K562 (cell line): ENCODE data around the gene EML1. TPM values are rescaled to one million over a fixed set of nuclear protein-coding genes. Genes with fewer than 3 reads are reported as not detected.

Source experiments
- ATAC-seq: fragments of 200-7000 bp; cut with Tn5 transposase; 3 replicates; pipeline ENCODE4 v1.9.1; 2020; ENCODE audit warnings: moderate library complexity
- BruUV-seq: library from RNA; stranded (reverse); fragments of 400-500 nt; replicated peaks from 2 replicates; lab custom pipeline; 2021; lab: Mats Ljungman, UMichigan
- CTCF ChIA-PET: fragments of 300-600 bp; formaldehyde crosslinking; extraction: SDS; loops from one replicate; lab custom pipeline; 2021; ENCODE audit warnings: low intra/inter-chr PET ratio; lab: Yijun Ruan, JAX
- POLR2A ChIA-PET: fragments of 300-600, 350-650 bp; sonication (Branson Sonifier 250); formaldehyde crosslinking; extraction: SDS; loops from one replicate; lab custom pipeline; 2021; ENCODE audit warnings: antibody characterized with exemption, inconsistent platforms; lab: Yijun Ruan, JAX
- DNase-seq, 4 experiments: peaks; one replicate each; pipeline versions ENCODE4 v3.0.0 to v3.0.0-alpha.2; 2011 to 2018; ENCODE audit warnings: low spot score in 3 of 4, mixed read lengths in 3 of 4; ENCODE audit errors: extremely low read depth in 1 of 4
- FAIRE-seq: peaks from 2 replicates; lab custom pipeline; 2011; peaks lifted over from hg19 to GRCh38; lab: Jason Lieb, UNC
- H2AFZ ChIP-seq: 2 replicates; pipeline ENCODE4 v1.6.0; 2011; ENCODE audit warnings: low read depth, low read length, control low read depth, inconsistent platforms
- H3K27ac ChIP-seq: fragments of 200-600 bp; 3 replicates; pipeline ENCODE4 v1.8.0; 2011; ENCODE audit warnings: low read depth, mild to moderate bottlenecking, control low read depth, inconsistent platforms, low read length, moderate library complexity, mixed read lengths; ENCODE audit errors: extremely low read depth
- H3K27me3 ChIP-seq, 2 experiments: fragments of 300-600 bp in 1 of 2; 2 replicates in 1 of 2; 3 replicates in 1 of 2; pipeline versions ENCODE4 v1.6.0 to v1.8.0; 2011; ENCODE audit warnings: inconsistent platforms in 2 of 2, low read length in 2 of 2, mild to moderate bottlenecking in 1 of 2, mixed read lengths in 1 of 2, moderate library complexity in 1 of 2; ENCODE audit not compliant: control insufficient read depth in 2 of 2, insufficient read depth in 2 of 2
- H3K36me3 ChIP-seq: fragments of 300-600 bp; 3 replicates; pipeline ENCODE4 v1.8.0; 2011; ENCODE audit warnings: mild to moderate bottlenecking, low read length, inconsistent platforms; ENCODE audit not compliant: control insufficient read depth, insufficient read depth
- H3K4me1 ChIP-seq, 2 experiments: fragments of 200-600 bp in 1 of 2; replicated peaks in 1 of 2; 2 replicates in 1 of 2; 3 replicates in 1 of 2; pipeline versions ENCODE4 v1.5.1 to v1.8.0; 2011; ENCODE audit warnings: inconsistent platforms in 2 of 2, low read length in 2 of 2, mild to moderate bottlenecking in 1 of 2, mixed read lengths in 1 of 2, moderate library complexity in 1 of 2; ENCODE audit not compliant: control insufficient read depth in 2 of 2, insufficient read depth in 2 of 2
- H3K4me2 ChIP-seq: 2 replicates; pipeline ENCODE4 v1.6.1; 2011; ENCODE audit warnings: low read length, control low read depth, inconsistent platforms, mixed read lengths; ENCODE audit not compliant: insufficient read depth
- H3K4me3 ChIP-seq: fragments of 200-600 bp; sonication (generic), shearing (Covaris generic); 2 replicates; pipeline ENCODE4 v1.5.1; 2016; ENCODE audit warnings: control low read depth, inconsistent platforms
- H3K79me2 ChIP-seq: fragments of 200-600 bp; 3 replicates; pipeline ENCODE4 v1.8.0; 2011; ENCODE audit warnings: low read length, inconsistent platforms; ENCODE audit not compliant: control insufficient read depth, insufficient read depth
- H3K9ac ChIP-seq, 2 experiments: 2 replicates each; pipeline versions ENCODE4 v1.6.0 to v1.6.1; 2011; ENCODE audit warnings: low read depth in 2 of 2, low read length in 2 of 2, control low read depth in 1 of 2, inconsistent platforms in 1 of 2, mild to moderate bottlenecking in 1 of 2, mixed read lengths in 1 of 2; ENCODE audit not compliant: insufficient read depth in 1 of 2
- H3K9me1 ChIP-seq: one replicate; pipeline ENCODE4 v1.6.0; 2011; ENCODE audit warnings: inconsistent platforms, mild to moderate bottlenecking, low read length, moderate library complexity; ENCODE audit not compliant: control insufficient read depth, insufficient read depth
- H3K9me3 ChIP-seq: replicated peaks from 2 replicates; pipeline ENCODE4 v1.5.1; 2011; ENCODE audit warnings: low read depth, low read length, inconsistent platforms; ENCODE audit not compliant: control insufficient read depth, insufficient read depth
- H4K20me1 ChIP-seq: replicated peaks from 2 replicates; pipeline ENCODE4 v1.6.1; 2011; ENCODE audit warnings: low read length, inconsistent platforms, mixed read lengths; ENCODE audit not compliant: control insufficient read depth, insufficient read depth
- HMBOX1 ChIP-seq: sonication (generic); IDR thresholded peaks from 2 replicates; pipeline ENCODE4 v1.6.1; 2016
- NEUROD1 ChIP-seq: fragments of 150-350 bp; IDR thresholded peaks from 2 replicates; pipeline ENCODE4 v1.6.1; 2014; ENCODE audit warnings: borderline replicate concordance, low read length, low read depth; ENCODE audit not compliant: partially characterized antibody
- POLR2AphosphoS2 ChIP-seq: IDR thresholded peaks from 2 replicates; pipeline ENCODE4 v1.6.1; 2012; ENCODE audit warnings: low read length, improper control_type of control experiment
- POLR3A ChIP-seq: IDR thresholded peaks from 2 replicates; pipeline ENCODE4 v1.6.1; 2011; ENCODE audit warnings: borderline replicate concordance, mild to moderate bottlenecking, moderate library complexity; ENCODE audit not compliant: insufficient read length, insufficient read depth; ENCODE audit errors: extremely low read depth
- SPI1 ChIP-seq: IDR thresholded peaks from 2 replicates; pipeline ENCODE4 v1.6.1; 2011; ENCODE audit warnings: low read depth, low read length, control low read depth, borderline replicate concordance
- TAF9B ChIP-seq: fragments of 450-650 bp; IDR thresholded peaks from 2 replicates; pipeline ENCODE4 v1.6.1; 2018; ENCODE audit warnings: mild to moderate bottlenecking; ENCODE audit not compliant: partially characterized antibody
- TRIM24 ChIP-seq, 2 experiments: fragments of 450-650 bp; IDR thresholded peaks; 2 replicates each; pipeline ENCODE4 v1.6.1; 2016
- WGBS: fragments of 100-300 bp; shearing (Covaris generic); methylation state at CpG from one replicate; pipeline ENCODE4 v1.1.6; 2016; ENCODE audit warnings: low coverage, mixed read lengths; ENCODE audit not compliant: insufficient coverage; ENCODE audit errors: missing lambda C conversion rate; 5-methylcytosine and 5-hydroxymethylcytosine counted together
- in situ Hi-C: fragments of 300-500 bp; cut with MboI; formaldehyde crosslinking; loops from 4 replicates; pipeline ENCODE4 v1.15.0; 2018; ENCODE audit warnings: inconsistent platforms, mixed read lengths
- intact Hi-C: fragments of 100-400 bp; cut with micrococcal nuclease; formaldehyde crosslinking; loops from 2 replicates; pipeline ENCODE4 v1.14.2; 2022
- polyA plus RNA-seq, 8 experiments: library from polyadenylated mRNA; depleted of rRNA in 4 of 8; stranded (reverse) in 5 of 8; unstranded in 3 of 8; fragments of >200 nt; fragmentation: Nextera tagmentation in 2 of 8; fragmentation: Illumina TruSeq in 1 of 8; extraction: Ambion mirVana in 2 of 8; extraction: Trizol in 1 of 8; gene quantifications; 2 replicates each; pipeline versions ENCODE4 v1.2.1 to v1.2.3, GENCODE V29; 2011 to 2014; ENCODE audit warnings: inconsistent platforms in 1 of 8, missing spikeins in 1 of 8
- total RNA-seq, 7 experiments: library from RNA; depleted of rRNA in 6 of 7; stranded (reverse); fragments of >200 nt in 6 of 7; fragmentation: Illumina TruSeq in 2 of 7; extraction: Trizol in 2 of 7; gene quantifications; 2 replicates each; pipeline versions ENCODE4 v1.2.1 to v1.2.3, GENCODE V29; 2011 to 2021; ENCODE audit warnings: low replicate concordance in 1 of 7

EML1 gene
- total and polyA plus RNA-seq, 9 of the 15 experiments (the other 6 are each of a cell fraction or from before 2014, with no cell fraction given) = 0.01 to 0.35 (median 0.07) TPM; not detected in 2

DNA sequence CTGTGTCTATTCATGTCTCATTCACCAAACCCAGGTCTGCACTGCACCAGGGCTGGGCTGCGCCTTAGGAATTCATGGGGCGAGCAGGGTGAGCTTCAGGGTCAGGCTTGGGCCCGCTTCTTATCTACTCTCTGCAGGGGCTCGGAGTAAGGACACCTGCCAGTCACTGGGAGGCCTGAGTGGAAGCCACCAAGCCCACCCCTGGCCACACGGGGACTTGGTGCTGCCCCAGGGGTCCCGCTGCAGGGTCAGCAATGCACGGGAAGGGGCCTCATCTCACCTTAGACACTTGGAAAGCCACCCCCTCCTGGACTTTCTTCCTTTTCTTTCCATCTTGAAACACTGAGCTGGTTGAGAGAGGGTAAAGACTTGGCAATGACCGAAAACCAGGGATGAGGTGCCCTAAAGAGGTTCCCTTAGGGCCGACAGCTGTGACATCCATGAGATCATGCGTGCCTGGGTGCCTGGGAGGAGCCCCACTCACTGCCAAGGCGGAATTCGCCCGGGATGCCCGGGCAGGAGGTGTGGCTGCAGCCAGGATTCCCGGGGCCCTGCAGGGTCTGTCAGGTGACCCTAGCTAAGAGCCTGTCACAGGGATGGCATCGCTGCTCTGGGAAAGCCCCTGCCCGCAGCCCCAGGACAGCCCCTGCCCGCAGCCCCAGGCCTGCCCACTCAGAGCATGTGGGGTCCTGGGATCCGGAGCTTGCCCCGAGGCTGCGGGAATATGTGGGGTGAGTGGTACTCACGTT, 45.5 kb upstream of the EML1 start:
- Histone ChIP-seq H3K36me3 (no peaks in the 10 kb centered on the region), H3K4me3 (no peak overlapping the region), H4K20me1 (no peaks in the 10 kb centered on the region), H2AFZ (no peak overlapping the region), H3K27me3 (peaks cover 3 to 62% of the 10 kb centered on the region in 2 experiments; a peak in 4 of 5 replicates)
- TF ChIP-seq POLR3A (no peak), SPI1 (no peak), POLR2AphosphoS2 (no peak), HMBOX1 (no peak), TAF9B (no peak), TRIM24 (IDR thresholded peaks at IDR 0.05) (no peak), NEUROD1 (no peak)
- TF ChIP-seq, all 486 proteins: peak for 0
- H3K9me3 ChIP-seq = no peaks in the 10 kb centered on the region
- FAIRE-seq = no peak
- ATAC-seq = peak; percentile 47
- in situ Hi-C loops (no loop called here), intact Hi-C loops (no loop called here)
- H3K79me2 ChIP-seq = no peaks in the 10 kb centered on the region
- H3K4me1 ChIP-seq = peaks cover 0 to 12% of the 10 kb centered on the region in 2 experiments; a peak in 2 of 5 replicates
- ChIA-PET POLR2A (interaction anchor here (0.9 kb wide), 1 partner anchor 19 kb away, joined by 3 read pairs; no protein-coding TSS in a partner anchor), CTCF (no interaction called here)
- no TSS peak for BruUV-seq
- no peak overlapping the region for H3K27ac ChIP-seq
- no peak for DNase-seq
- 1% methylated on average over 11 of the region's 22 CpGs for WGBS
- no peaks in the 10 kb centered on the region for H3K9me1 ChIP-seq
- H3K4me2 ChIP-seq = no peak overlapping the region
- H3K9ac ChIP-seq = no peak overlapping the region
